C4-2B (cell line): ENCODE results near the gene DNAJC8.

Experiments used
- ZFX ChIP-seq: fragments of 450-650 bp; IDR thresholded peaks from 2 replicates; pipeline ENCODE4 v1.6.1; 2017
- TF ChIP-seq, protein P1 (sequence below): fragments of 450-650 bp; conservative IDR thresholded peaks from 2 replicates; pipeline ENCODE4 v1.5.1; 2017; ENCODE audit warnings: mild to moderate bottlenecking

DNA sequence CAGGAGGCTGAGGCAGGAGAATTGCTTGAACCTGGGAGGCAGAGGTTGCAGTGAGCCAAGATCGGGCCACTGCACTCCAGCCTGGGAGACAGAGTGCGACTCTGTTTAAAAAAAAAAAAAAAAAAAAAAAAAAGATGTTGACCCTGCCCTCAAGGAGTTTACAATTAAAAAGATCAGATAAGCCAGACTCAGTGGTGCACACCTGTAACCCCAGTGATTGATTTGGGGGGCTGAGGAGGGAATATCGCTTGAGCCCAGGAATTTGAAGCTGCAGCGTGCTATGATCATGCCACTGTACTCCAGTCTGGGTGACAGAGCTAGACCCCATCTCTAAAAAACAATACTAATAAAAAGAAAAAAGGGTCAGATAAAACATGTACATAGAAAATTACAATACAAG, 24.9 kb upstream of the DNAJC8 start:
- TF ChIP-seq, protein P1, sequence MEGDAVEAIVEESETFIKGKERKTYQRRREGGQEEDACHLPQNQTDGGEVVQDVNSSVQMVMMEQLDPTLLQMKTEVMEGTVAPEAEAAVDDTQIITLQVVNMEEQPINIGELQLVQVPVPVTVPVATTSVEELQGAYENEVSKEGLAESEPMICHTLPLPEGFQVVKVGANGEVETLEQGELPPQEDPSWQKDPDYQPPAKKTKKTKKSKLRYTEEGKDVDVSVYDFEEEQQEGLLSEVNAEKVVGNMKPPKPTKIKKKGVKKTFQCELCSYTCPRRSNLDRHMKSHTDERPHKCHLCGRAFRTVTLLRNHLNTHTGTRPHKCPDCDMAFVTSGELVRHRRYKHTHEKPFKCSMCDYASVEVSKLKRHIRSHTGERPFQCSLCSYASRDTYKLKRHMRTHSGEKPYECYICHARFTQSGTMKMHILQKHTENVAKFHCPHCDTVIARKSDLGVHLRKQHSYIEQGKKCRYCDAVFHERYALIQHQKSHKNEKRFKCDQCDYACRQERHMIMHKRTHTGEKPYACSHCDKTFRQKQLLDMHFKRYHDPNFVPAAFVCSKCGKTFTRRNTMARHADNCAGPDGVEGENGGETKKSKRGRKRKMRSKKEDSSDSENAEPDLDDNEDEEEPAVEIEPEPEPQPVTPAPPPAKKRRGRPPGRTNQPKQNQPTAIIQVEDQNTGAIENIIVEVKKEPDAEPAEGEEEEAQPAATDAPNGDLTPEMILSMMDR: no peak
- no peak for TF ChIP-seq ZFX
